H9 (cell line): ENCODE measurements around the gene LMO3. TPM values are rescaled to one million over a fixed set of nuclear protein-coding genes. Genes with fewer than 3 reads are reported as not detected.

Experiments
- DNase-seq: peaks from one replicate; pipeline ENCODE4 v3.0.0-alpha.2; 2017
- H2AFZ ChIP-seq: one replicate; pipeline ENCODE4 v1.6.1; 2013; ENCODE audit warnings: mild to moderate bottlenecking, low read length, control low read depth, moderate library complexity
- H2AK5ac ChIP-seq: 2 replicates; pipeline ENCODE4 v1.6.1; 2013; ENCODE audit warnings: low read length, control low read depth, mixed read lengths; ENCODE audit not compliant: insufficient read length
- H2BK120ac ChIP-seq: one replicate; pipeline ENCODE4 v1.6.1; 2013; ENCODE audit warnings: low read depth, mild to moderate bottlenecking, low read length, control low read depth, inconsistent platforms; ENCODE audit not compliant: poor library complexity, severe bottlenecking
- H2BK12ac ChIP-seq: 2 replicates; pipeline ENCODE4 v1.6.1; 2013; ENCODE audit warnings: low read length, control low read depth, mixed read lengths, low read depth; ENCODE audit not compliant: insufficient read length
- H2BK15ac ChIP-seq: 2 replicates; pipeline ENCODE4 v1.6.1; 2013; ENCODE audit warnings: low read depth, low read length, control low read depth
- H2BK20ac ChIP-seq: one replicate; pipeline ENCODE4 v1.6.1; 2013; ENCODE audit warnings: low read depth, mild to moderate bottlenecking, low read length, control low read depth, inconsistent platforms; ENCODE audit not compliant: poor library complexity, severe bottlenecking
- H2BK5ac ChIP-seq: 2 replicates; pipeline ENCODE4 v1.6.1; 2013; ENCODE audit warnings: low read length, control low read depth, mixed read lengths; ENCODE audit not compliant: insufficient read length
- H3K14ac ChIP-seq: 2 replicates; pipeline ENCODE4 v1.6.1; 2013; ENCODE audit warnings: low read length, control low read depth; ENCODE audit not compliant: insufficient read depth
- H3K18ac ChIP-seq: 2 replicates; pipeline ENCODE4 v1.6.1; 2013; ENCODE audit warnings: low read depth, mild to moderate bottlenecking, mixed read lengths, low read length, control low read depth; ENCODE audit not compliant: insufficient read length
- H3K23ac ChIP-seq: 2 replicates; pipeline ENCODE4 v1.6.1; 2013; ENCODE audit warnings: low read length, control low read depth, mixed read lengths, low read depth; ENCODE audit not compliant: insufficient read length
- H3K23me2 ChIP-seq: 2 replicates; pipeline ENCODE4 v1.6.1; 2013; ENCODE audit warnings: low read depth, mild to moderate bottlenecking, mixed read lengths, low read length, control low read depth; ENCODE audit not compliant: insufficient read length, poor library complexity, severe bottlenecking
- H3K27ac ChIP-seq: 2 replicates; pipeline ENCODE4 v1.5.1; 2013; ENCODE audit warnings: low read length, control low read depth, mixed read lengths, low read depth; ENCODE audit not compliant: insufficient read length
- H3K27me3 ChIP-seq: 2 replicates; pipeline ENCODE4 v1.6.1; 2013; ENCODE audit warnings: low read length, control low read depth, inconsistent platforms; ENCODE audit not compliant: insufficient read depth
- H3K4ac ChIP-seq: 2 replicates; pipeline ENCODE4 v1.6.1; 2013; ENCODE audit warnings: low read depth, mild to moderate bottlenecking, control low read depth, inconsistent platforms, low read length, moderate library complexity
- H3K4me1 ChIP-seq: 2 replicates; pipeline ENCODE4 v1.6.1; 2013; ENCODE audit warnings: low read length, control low read depth, inconsistent platforms; ENCODE audit not compliant: insufficient read depth
- H3K4me2 ChIP-seq: 2 replicates; pipeline ENCODE4 v1.6.1; 2013; ENCODE audit warnings: low read length, control low read depth, mixed read lengths; ENCODE audit not compliant: insufficient read length, insufficient read depth
- H3K56ac ChIP-seq: 2 replicates; pipeline ENCODE4 v1.6.1; 2013; ENCODE audit warnings: low read depth, mild to moderate bottlenecking, mixed read lengths, low read length, control low read depth; ENCODE audit not compliant: insufficient read length
- H3K79me1 ChIP-seq: 2 replicates; pipeline ENCODE4 v1.6.1; 2013; ENCODE audit warnings: low read depth, mild to moderate bottlenecking, moderate library complexity, low read length, control low read depth, inconsistent platforms; ENCODE audit not compliant: insufficient read depth, poor library complexity, severe bottlenecking
- H3K79me2 ChIP-seq: 2 replicates; pipeline ENCODE4 v1.6.1; 2013; ENCODE audit warnings: low read length, control low read depth, inconsistent platforms; ENCODE audit not compliant: insufficient read depth
- H3K9ac ChIP-seq: 2 replicates; pipeline ENCODE4 v1.6.1; 2013; ENCODE audit warnings: low read length, control low read depth, mixed read lengths; ENCODE audit not compliant: insufficient read length; ENCODE audit errors: extremely low read depth
- H3K9me3 ChIP-seq: one replicate; pipeline ENCODE4 v1.6.1; 2013; ENCODE audit warnings: low read depth, low read length, inconsistent platforms; ENCODE audit not compliant: control insufficient read depth
- H3T11ph ChIP-seq: one replicate; pipeline ENCODE4 v1.6.1; 2013; ENCODE audit warnings: mild to moderate bottlenecking, low read length, control low read depth, inconsistent platforms
- H4K20me1 ChIP-seq: one replicate; pipeline ENCODE4 v1.6.1; 2013; ENCODE audit not compliant: control insufficient read depth, insufficient read length, insufficient read depth
- H4K5ac ChIP-seq: 2 replicates; pipeline ENCODE4 v1.6.1; 2013; ENCODE audit warnings: low read depth, mild to moderate bottlenecking, mixed read lengths, low read length, control low read depth; ENCODE audit not compliant: insufficient read length
- H4K8ac ChIP-seq: replicated peaks from 2 replicates; pipeline ENCODE4 v1.6.1; 2013; ENCODE audit warnings: low read length, control low read depth, mixed read lengths, low read depth; ENCODE audit not compliant: insufficient read length
- H4K91ac ChIP-seq: 2 replicates; pipeline ENCODE4 v1.6.1; 2013; ENCODE audit warnings: low read depth, mild to moderate bottlenecking, moderate library complexity, mixed read lengths, low read length, control low read depth; ENCODE audit not compliant: insufficient read length
- H3K27ac Mint-ChIP-seq, 3 experiments: 2 replicates in 2 of 3; 3 replicates in 1 of 3; pipeline ENCODE4 v1.8.0; 2020 to 2021; ENCODE audit warnings: mixed read lengths in 3 of 3, mild to moderate bottlenecking in 1 of 3, moderate library complexity in 1 of 3
- H3K27me3 Mint-ChIP-seq: 2 replicates; pipeline ENCODE4 v1.8.0; 2021; ENCODE audit warnings: low read depth, mild to moderate bottlenecking, moderate library complexity, mixed read lengths
- H3K36me3 Mint-ChIP-seq, 3 experiments: 2 replicates in 2 of 3; 3 replicates in 1 of 3; pipeline ENCODE4 v1.8.0; 2020 to 2021; ENCODE audit warnings: low read depth in 3 of 3, mixed read lengths in 3 of 3; ENCODE audit not compliant: insufficient read depth in 1 of 3
- H3K4me1 Mint-ChIP-seq, 2 experiments: 2 replicates each; pipeline ENCODE4 v1.8.0; 2020; ENCODE audit warnings: mixed read lengths in 2 of 2
- H3K4me3 Mint-ChIP-seq, 2 experiments: 2 replicates in 1 of 2; 3 replicates in 1 of 2; pipeline ENCODE4 v1.8.0; 2020 to 2021; ENCODE audit warnings: mild to moderate bottlenecking in 2 of 2, mixed read lengths in 2 of 2, moderate library complexity in 1 of 2
- H3K9me3 Mint-ChIP-seq, 2 experiments: 2 replicates in 1 of 2; 3 replicates in 1 of 2; pipeline ENCODE4 v1.8.0; 2020; ENCODE audit warnings: mild to moderate bottlenecking in 2 of 2, mixed read lengths in 2 of 2, moderate library complexity in 1 of 2
- CTCF ChIP-seq: fragments of 200-600 bp; sonication (generic); conservative IDR thresholded peaks from 3 replicates; pipeline ENCODE4 v1.8.0; 2021; ENCODE audit warnings: antibody characterized with exemption, mild to moderate bottlenecking
- WGBS: extraction: QIAGEN DNeasy Blood & Tissue Kit; methylation state at CpG from one replicate; pipeline ENCODE4 v1.1.7; 2013; ENCODE audit warnings: missing lambda C conversion rate, low lambda C conversion rate, mixed read lengths; ENCODE audit not compliant: insufficient read length; ENCODE audit errors: extremely low coverage; 5-methylcytosine and 5-hydroxymethylcytosine counted together
- total RNA-seq: library from RNA; stranded (reverse); gene quantifications from 2 replicates; pipeline ENCODE4 v1.2.1, GENCODE V29; 2021

The LMO3 gene
- total RNA-seq, 1 experiment from 2014 or later, result not detected

GRCh38 chr12:16526693-16527092 is 79.3 kb downstream of the LMO3 start:
- H3K36me3 Mint-ChIP-seq, result no peaks in the 10 kb centered on the region
- no peak overlapping the region for H2BK20ac ChIP-seq
- H3K4me3 Mint-ChIP-seq, result no peak overlapping the region
- no peak overlapping the region for H3K27ac Mint-ChIP-seq
- no peaks in the 10 kb centered on the region for H3K9me3 Mint-ChIP-seq
- no peak overlapping the region for H2AFZ ChIP-seq
- H2BK5ac ChIP-seq, result no peak overlapping the region
- H3K14ac ChIP-seq, result no peak overlapping the region
- H3K9me3 ChIP-seq, result no peaks in the 10 kb centered on the region
- no peak overlapping the region for H3K27ac ChIP-seq
- H3K79me1 ChIP-seq, result no peaks in the 10 kb centered on the region
- TF ChIP-seq CTCF, result no peak
- no peak overlapping the region for H3K4ac ChIP-seq
- peaks cover 5% of the 10 kb centered on the region in 2 experiments; a peak in 2 of 4 replicates for H3K4me1 Mint-ChIP-seq
- WGBS, result no CpG with 5 or more reads among the region's 2 CpGs
- H3K23me2 ChIP-seq, result no peaks in the 10 kb centered on the region
- no peaks in the 10 kb centered on the region for H3K79me2 ChIP-seq
- H3K9ac ChIP-seq, result no peak overlapping the region
- no peak overlapping the region for H2BK120ac ChIP-seq
- no peak overlapping the region for H3K4me2 ChIP-seq
- no peak overlapping the region for H2AK5ac ChIP-seq
- no peaks in the 10 kb centered on the region for H3K27me3 Mint-ChIP-seq
- H3K56ac ChIP-seq, result no peak overlapping the region
- H3T11ph ChIP-seq, result no peak overlapping the region
- no peak overlapping the region for H4K5ac ChIP-seq
- no peak overlapping the region for H3K18ac ChIP-seq
- H3K4me1 ChIP-seq, result no peaks in the 10 kb centered on the region
- H3K27me3 ChIP-seq, result no peaks in the 10 kb centered on the region
- DNase-seq, result no peak
- H3K23ac ChIP-seq, result no peak overlapping the region
- H2BK12ac ChIP-seq, result no peak overlapping the region
- H4K91ac ChIP-seq, result no peak overlapping the region
- H2BK15ac ChIP-seq, result no peak overlapping the region
- H4K20me1 ChIP-seq, result no peaks in the 10 kb centered on the region
- no peak overlapping the region for H4K8ac ChIP-seq
